ENCODE results near the gene PDSS2. TPM values are rescaled to one million over a fixed set of nuclear protein-coding genes. Genes with fewer than 3 reads are reported as not detected.
"Not testable (repeated sequence)": the region's sequence is repeated elsewhere in the genome, so short reads cannot be mapped to it uniquely, and the experiment has no call there.

Gene PDSS2
- total RNA-seq, 4 donors from 2014 or later: 2.3 to 16.9 (median 10.7) TPM

- H3K9me3 ChIP-seq: no peaks in the 10 kb centered on the region
- no peaks in the 10 kb centered on the region for H3K36me3 ChIP-seq
- TF ChIP-seq POLR2A (IDR thresholded peaks at IDR 0.05): no peak
- no peak for TF ChIP-seq CTCF (IDR thresholded peaks at IDR 0.05)
- intact Hi-C loops (cut with DNase I; ENCODE audit: low total_unique reads): no loop called here
- DNase-seq: no peak
- H3K4me3 ChIP-seq: no peak overlapping the region
- H3K4me1 ChIP-seq: no peaks in the 10 kb centered on the region
- no peak overlapping the region for H3K27ac ChIP-seq
- no peaks in the 10 kb centered on the region for H3K27me3 ChIP-seq
Observed at GRCh38 chr6:107202876-107203468, 256.4 kb downstream of the PDSS2 start.

GRCh38 chr6:107198631-107199416, 260.5 kb downstream of the PDSS2 start:
- no peak for TF ChIP-seq CTCF (IDR thresholded peaks at IDR 0.05)
- TF ChIP-seq POLR2A (IDR thresholded peaks at IDR 0.05): no peak
- no peaks in the 10 kb centered on the region for H3K36me3 ChIP-seq
- H3K4me3 ChIP-seq: no peak overlapping the region
- no peaks in the 10 kb centered on the region for H3K4me1 ChIP-seq
- no peaks in the 10 kb centered on the region for H3K27me3 ChIP-seq
- no peak overlapping the region for H3K27ac ChIP-seq
- no peaks in the 10 kb centered on the region for H3K9me3 ChIP-seq
- DNase-seq: no peak
- intact Hi-C loops (cut with DNase I; ENCODE audit: low total_unique reads): no loop called here

DNA sequence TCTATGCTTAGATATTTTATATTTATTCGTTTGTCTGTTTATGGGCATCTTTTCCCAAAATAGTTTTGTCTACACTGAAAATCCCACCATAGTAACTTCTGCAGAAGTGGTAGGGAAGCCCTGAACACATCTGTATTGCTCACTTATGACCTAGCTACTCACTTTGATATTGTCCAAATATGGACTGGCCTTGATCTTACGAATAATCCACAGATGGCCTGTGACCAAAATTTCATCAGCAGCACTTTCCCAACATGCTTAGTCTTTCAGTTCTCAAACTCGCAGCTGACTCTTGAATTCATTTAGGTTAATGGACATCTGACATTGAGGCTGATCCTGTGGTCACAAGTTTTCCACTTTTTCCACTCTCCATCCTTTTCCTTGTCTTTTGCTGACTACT, 263.2 kb downstream of the PDSS2 start:
- Histone ChIP-seq H3K27ac (no peak overlapping the region), H3K4me1 (no peaks in the 10 kb centered on the region), H3K9me3 (no peaks in the 10 kb centered on the region), H3K27me3 (no peaks in the 10 kb centered on the region), H3K36me3 (no peaks in the 10 kb centered on the region), H3K4me3 (no peak overlapping the region)
- no peak for DNase-seq
- TF ChIP-seq CTCF (IDR thresholded peaks at IDR 0.05) (no peak), POLR2A (IDR thresholded peaks at IDR 0.05) (no peak)
- intact Hi-C loops (cut with DNase I; ENCODE audit: low total_unique reads): no loop called here

DNA sequence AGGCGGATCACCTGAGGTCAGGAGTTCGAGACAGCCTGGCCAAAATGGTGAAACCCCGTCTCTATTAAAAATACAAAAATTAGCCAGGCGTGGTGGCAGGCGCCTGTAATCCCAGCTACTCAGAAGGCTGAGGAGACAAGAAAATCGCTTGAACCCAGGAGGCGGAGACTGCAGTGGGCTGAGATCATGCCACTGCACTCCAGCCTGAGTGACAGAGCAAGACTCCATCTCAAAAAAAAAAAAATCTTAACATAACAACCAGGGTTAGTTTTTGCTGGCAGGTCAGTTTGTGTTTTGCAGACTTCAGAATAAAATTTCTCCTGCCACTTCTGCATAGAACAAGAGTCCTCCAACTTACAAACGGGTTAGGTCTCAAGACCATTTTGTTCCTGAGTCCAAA, 264.6 kb downstream of the PDSS2 start:
- H3K9me3 ChIP-seq; DNase-seq; H3K4me3 ChIP-seq; H3K27me3 ChIP-seq; intact Hi-C loops (cut with DNase I; ENCODE audit: low total_unique reads); H3K36me3 ChIP-seq; H3K4me1 ChIP-seq; H3K27ac ChIP-seq: not testable (repeated sequence)

- no peak for TF ChIP-seq POLR2A (IDR thresholded peaks at IDR 0.05)
- no peak for TF ChIP-seq CTCF (IDR thresholded peaks at IDR 0.05)
- no peaks in the 10 kb centered on the region for H3K4me1 ChIP-seq
- no peak overlapping the region for H3K27ac ChIP-seq
- intact Hi-C loops (cut with DNase I; ENCODE audit: low total_unique reads): no loop called here
- H3K36me3 ChIP-seq: no peaks in the 10 kb centered on the region
- no peaks in the 10 kb centered on the region for H3K27me3 ChIP-seq
- H3K4me3 ChIP-seq: no peak overlapping the region
- no peaks in the 10 kb centered on the region for H3K9me3 ChIP-seq
- DNase-seq: no peak
Observed at GRCh38 chr6:107192830-107193229, 266.5 kb downstream of the PDSS2 start.
